HTERT RPE-1 (cell line): ENCODE results near the gene CORO7.
"Not testable (repeated sequence)": the region's sequence is repeated elsewhere in the genome, so short reads cannot be mapped to it uniquely, and the experiment has no call there.

Experiments
- in situ Hi-C: fragments of 300-500 bp; cut with MboI; formaldehyde crosslinking; loops from 4 replicates; pipeline ENCODE4 v1.14.3; 2020; ENCODE audit warnings: low sequenced_read_pairs

The CORO7 gene

DNA sequence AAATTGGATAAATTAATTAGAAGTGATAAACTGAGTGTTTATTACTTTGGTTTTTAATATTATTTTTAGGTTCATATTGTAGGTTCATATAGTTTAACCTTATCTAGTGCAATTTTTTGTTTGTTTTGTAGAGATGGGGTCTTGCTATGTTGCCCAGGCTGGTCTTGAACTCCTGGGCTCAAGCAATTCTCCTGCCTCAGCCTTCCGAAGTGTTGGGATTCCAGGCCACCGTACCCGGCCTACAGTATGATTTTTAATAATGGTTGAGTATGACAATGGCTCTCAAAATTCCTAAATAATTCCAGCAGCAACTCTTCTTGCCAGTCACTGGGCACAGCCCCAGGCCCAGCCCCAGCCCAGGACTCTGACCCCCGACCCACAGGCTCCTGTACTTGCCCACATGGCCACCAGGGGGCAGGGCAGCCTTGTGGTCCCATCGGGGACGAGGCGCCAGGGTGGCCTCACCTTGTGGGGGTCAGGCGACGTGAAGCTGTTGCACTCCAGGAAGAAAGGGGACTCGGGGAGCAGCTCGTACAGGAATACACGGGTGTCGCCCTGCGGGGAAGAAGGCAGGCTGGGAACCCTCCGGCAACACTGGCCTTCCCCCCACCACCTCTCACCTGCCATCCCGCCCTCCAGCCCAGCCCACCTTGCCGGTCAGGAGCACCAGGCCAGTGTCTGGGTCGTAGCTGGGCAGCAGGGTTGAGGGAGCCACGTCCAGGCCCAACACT, 57.4 kb downstream of the CORO7 start:
- in situ Hi-C loops, result no loop called here

DNA sequence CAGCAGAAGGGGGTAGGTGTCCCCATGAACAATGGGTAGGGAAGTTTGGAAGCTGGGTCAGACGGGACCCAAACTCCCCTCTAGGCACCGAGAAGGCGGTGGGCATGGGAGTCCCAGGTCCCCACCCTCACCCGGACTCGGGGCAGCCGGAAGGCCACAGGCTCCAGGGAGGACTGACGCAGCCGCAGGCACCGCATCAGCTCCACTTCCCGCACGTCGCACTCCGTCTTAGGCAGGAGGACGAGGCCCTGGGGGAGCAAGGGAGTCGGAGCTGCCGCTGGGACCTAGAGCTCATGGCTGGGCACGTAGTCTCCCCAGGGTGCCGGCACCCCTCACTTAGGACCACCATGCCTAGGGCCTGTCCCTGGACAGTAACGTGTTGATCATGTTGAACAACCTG, 58.2 kb downstream of the CORO7 start:
- in situ Hi-C loops, result no loop called here

DNA sequence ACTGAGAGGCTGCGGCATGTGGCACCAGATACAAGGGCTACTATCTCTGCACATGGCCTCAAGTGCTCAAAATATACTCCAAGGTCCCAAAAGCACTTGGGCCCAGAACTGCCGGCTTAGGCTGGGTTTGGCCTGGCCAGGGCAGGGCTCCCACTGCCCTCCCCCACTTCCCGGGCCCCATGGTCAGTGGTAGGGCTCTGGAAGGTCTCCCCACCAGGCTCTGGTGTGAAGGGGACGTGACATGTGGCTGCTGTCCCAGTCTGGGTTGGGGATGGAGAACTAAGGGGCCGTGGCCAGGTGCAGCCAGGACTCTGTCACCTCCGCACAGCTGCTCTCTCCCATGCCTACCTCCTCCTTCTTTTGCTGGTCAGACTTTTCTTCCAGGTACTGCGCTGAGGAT, 59.6 kb downstream of the CORO7 start:
- in situ Hi-C loops, result no loop called here

DNA sequence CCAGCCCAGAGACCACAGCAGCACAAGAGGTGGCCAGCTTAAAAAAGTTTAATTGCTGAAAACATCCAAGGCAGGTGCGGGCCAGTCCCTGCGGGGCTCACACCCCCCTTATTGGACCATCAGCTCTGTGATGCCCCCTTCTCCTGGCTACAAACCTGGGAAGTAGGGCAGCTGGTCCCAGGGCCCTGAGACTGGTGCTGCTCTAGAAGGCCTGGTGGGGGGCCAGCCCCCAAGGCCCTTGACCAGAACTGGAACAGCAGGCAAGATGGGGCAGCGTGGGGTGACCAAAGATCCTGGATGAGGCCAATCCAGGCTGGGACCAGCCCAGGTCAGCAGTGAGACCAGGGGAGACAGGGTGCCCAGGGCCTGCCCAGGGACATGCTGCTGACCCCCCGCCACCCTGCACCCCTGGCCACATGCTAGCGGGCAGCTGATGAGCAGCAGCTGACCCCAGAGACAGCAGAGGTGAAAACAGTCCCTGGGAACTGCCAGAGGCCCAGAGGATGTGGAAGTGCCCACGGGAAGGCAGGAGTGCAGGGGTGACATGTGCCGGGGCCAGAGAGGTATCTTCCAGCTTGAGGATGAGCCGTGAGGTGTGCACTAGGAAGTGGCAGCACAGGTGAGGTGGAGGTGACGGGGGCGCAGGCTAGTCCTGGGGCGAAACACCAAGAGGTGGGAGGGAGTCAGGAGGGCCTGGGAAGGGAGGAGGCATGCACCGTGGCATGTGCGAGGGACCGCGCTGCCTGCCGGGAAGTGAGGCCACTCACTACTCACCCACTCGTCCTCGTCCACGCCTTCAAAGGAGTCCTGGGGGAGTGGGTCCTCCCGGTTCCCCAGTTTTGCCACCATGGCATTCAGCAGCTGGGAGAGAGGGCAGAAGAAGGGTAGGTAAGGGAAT, 61.6 kb downstream of the CORO7 start:
- in situ Hi-C loops, result no loop called here

DNA sequence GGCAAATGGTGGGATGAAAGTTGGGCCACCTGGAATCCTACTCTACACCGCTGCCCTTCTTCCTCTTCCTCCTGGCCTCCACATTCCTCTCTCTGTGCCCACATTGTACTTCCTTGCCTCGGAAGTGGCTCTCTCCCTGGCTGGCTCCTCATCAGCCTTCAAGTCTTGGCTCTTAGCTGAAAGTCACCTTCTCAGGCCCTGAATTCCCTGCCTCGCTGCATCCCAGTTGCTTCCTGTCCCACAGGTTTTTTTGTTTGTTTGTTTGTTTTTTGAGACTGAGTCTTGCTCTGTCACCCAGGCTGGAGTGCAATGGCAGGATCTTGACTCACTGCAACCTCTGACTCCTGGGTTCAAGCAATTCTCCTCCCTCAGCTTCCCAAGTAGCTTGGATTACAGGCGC, 62.7 kb downstream of the CORO7 start:
- in situ Hi-C loops, result no loop called here

DNA sequence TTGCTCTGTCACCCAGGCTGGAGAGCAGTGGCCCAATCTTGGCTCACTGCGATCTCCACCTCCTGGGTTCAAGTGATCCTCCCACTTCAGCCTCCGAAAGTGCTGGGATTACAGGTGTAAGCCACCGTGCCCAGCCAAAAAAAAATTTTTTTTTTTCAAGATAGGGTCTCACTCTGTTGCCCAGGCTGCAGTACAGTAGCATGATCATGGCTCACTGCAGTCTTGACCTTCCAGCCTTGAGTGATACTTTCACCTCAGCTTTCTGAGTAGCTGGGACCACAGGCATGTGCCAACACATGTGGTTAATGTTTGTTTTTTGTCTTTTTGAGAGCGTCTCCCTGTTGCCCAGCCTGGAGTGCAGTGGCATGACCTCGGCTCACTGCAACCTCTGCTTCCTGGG, 63.6 kb downstream of the CORO7 start:
- in situ Hi-C loops, result no loop called here

DNA sequence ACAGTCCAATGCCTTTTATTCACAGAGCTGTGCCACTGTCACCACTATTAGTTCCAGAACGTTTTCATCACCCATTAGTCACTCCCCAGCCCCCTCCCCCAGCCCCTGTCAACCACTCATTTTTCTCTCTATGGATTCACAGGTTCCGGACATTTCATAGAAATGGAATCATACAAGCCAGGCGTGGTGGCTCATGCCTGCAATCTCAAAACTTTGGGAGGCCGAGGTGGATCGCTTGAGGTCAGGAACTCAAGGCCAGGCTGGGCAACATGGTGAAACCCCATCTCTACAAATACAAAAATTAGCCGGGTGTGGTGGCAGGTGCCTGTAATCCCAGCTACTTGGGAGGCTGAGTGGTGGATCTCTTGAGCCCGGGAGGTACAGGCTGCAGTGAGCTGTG, 64.5 kb downstream of the CORO7 start:
- in situ Hi-C loops, result no loop called here

DNA sequence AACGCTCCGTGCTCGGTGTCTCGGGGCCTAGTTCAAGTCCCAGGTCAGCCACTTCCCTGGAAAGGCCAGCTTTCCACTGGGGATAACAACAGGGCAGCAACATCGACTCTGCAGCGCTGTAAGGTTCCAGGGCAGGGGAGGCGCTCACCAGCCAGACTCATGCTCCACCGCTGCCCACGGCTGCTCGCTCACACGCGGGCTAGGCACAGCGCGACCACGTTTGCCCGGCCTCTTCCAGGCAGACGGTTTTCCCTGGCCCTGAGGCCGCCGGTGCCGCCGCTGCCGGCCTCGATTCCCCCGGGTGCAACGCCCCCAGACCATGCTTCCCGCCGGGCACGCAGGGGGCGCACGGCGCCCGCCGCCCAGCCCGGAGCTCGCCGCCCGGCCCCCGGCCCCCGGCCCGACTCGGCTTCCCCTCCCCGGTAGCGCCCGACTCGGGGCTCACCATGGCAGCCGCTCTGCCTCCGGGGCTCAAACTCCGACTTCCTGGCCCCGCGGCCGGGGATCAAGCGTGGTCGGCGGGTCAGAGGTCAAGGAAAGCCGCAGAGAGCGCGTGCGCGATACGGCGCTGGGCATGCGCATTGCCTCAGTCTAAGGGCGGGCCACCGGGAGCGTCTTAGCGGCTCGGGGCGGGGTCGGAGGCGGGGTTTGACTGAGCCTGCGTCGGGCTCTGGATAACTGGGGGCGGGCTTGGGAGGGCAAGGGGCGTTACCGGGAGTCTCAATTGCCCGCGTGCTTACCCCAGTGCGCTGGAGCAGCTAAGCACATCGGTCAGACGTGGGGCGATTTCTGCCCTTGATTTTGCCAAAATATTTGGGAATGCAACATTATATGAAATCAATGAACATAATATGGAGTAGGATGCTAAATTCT, 65.4 kb downstream of the CORO7 start, which contains the start of gene PAM16:
TSS of gene PAM16 (minus strand) at position 535 of the 873 bp plus-strand sequence. CDS start at position 448, 87 bp downstream.
- in situ Hi-C loops, result no loop called here

DNA sequence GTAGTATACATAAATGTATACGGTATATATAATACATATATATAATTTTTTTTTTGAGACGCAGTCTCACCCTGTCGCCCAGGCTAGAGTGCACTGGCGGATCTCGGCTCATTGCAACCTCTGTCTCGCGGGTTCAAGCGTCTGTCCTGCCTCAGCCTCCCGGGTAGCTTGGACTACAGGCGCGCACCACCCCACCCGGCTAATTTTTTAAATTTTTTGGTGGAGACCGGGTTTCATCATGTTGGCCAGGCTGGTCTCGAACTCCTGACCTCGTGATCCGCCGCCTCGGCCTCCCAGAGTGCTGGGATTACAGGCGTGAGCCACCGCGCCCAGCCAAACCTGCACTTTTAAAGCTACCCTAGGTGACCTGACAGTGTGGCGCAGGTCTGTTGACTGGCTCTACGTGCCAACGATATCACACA, 66.0 kb downstream of the CORO7 start:
- in situ Hi-C loops, result no loop called here

DNA sequence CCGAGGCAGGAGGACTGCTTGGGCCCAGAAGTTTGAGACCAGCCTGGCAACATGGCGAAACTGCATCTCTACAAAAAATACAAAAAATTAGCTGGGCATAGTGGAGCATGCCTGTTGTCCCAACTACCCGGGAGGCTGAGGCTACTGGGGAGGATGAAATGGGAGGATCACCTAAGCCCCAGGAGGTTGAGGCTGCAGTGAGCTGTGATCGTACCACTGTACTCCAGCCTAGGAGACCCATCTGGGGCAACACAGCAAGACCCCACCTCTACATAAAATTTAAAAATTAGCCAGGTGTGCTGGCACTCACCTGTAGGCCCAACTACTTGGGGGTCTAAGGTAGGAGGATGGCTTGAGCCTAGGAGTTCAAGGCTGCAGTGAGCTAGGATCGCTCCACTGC, 67.1 kb downstream of the CORO7 start:
- in situ Hi-C loops, result no loop called here

DNA sequence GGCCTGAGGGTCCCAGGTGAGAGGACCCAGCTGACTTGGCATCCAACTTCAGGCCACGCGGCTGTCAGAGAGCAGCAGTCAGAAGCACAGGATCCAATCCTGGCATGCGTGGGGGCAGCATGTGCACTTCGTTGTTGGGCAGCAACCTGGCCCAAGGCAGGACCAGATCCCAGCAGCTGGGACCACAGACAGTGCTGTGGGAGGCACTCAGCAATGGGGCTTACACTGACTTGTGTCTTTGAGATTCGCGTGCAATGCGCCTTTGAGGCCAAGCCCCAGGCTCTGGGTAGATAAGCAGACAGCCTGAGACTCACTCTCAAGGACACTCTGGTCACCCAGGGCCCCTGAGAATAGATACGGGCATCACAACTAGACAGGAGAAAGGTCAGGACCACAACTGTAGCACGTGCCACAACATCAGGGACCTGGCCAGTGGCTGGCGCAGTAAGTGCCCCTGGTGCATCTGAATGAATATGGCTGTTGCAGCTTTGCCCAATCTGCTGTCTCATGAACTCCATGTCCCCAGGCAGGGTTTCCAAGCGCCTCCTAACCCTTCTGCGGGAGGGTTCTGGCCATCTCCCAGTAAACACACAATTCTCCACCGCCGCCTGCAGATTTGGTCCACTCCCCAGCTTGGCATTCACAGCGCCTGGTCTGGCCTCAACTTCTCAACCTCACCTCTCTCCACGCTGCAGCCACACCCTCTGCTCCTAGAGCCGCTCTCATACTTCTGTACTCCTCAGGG, 68.5 kb downstream of the CORO7 start:
- in situ Hi-C loops, result no loop called here

DNA sequence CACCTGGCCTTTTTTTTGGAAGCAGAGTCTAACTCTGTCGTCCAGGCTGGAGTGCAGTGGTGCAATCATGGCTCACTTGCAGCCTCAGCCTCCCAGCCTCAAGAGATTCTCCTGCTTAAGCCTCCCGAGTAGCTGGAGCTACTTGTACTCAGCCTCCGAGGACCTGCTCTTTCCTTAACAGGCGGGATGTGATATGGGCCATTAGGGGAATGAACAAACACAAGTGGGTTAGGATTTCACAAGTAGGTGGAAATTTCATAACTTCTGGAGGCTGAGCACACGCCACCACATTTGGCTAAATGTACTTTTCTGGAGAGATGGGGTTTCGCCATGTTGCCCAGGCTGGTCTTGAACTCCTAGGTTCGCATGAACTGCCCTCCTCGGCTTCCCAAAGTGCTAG, 69.4 kb downstream of the CORO7 start:
- in situ Hi-C loops, result no loop called here

DNA sequence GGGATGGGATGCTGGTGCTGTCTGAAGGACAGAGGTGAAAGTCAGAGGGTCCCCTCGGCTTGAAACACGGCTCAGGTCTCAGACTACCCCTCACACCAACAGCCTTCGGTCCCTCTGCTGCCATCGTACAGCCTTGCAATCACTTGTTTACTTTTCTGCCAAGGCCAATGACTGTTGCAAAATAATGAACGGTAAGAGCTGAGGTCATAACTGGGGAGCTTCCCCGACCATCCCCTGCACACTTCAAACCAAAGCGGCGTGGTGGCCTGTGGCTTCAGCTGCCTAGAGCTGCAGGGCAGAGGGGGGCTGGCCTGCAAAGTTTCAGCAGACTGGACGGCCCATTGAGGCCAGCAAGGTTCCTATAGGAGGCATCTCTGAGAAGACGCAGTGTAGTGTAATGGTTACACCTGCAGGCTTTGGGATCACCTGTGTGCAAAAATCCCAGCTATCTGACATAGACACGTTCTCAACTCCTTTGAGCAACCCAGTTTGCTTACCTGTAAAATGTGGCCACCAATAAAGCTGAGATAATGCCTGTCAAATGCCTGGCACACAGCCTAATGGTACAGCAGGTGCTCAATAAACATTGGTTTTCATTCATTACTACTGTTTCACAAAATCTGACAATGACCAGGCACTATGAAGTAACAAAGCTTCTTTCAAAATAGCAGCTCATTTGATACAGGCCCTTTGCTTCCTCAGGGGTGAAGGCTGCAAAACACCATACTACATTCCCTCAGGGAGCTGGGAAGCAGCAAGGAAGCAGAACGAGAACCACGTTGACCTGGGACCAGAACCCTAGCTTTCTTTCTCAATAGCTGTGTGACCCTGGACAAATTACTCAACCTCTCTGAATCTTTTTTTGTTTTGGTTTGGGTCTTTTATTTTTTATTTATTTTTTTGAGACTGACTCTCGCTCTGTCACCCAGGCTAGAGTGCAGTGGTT, 70.3 kb downstream of the CORO7 start:
- in situ Hi-C loops, result no loop called here

DNA sequence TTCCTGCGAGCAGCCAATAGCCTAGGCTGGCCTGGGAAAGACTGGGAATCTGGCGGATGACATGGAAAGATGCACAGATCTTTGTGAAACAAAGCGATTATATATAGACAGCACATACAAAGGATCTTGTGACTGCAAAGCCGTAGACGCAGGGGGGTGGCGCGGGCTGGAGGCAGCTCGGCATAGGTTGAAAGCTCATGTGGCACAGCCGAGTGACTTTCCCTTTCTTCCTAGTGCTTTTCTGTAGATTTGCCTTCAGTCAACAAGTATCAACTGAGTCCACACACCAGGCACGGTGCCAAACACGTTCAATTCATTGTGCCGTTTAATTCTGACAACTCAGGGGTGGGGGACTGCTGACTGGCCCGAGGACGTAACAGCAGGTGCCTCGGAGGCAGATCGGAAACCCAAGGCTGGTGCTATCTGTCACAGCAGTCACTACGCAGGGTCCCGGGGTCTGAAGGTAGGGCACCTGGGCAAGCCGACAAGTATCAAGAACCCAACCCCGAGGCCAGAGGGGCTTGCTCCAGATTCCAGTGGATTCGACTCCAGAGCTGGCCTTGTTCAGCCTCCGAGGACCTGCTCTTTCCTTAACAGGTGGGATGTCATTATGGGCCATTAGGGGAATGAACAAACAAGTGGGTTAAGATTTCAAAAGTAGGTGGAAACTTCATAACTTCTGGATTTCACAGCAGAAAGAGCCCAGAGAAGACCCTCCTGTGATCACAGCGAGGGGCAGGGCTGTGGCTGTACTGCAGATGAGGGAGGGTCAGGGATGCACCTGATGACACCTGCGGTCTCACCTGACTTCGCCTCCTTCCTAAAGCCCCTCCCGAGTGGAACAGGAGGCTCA, 71.2 kb downstream of the CORO7 start:
- in situ Hi-C loops, result no loop called here

DNA sequence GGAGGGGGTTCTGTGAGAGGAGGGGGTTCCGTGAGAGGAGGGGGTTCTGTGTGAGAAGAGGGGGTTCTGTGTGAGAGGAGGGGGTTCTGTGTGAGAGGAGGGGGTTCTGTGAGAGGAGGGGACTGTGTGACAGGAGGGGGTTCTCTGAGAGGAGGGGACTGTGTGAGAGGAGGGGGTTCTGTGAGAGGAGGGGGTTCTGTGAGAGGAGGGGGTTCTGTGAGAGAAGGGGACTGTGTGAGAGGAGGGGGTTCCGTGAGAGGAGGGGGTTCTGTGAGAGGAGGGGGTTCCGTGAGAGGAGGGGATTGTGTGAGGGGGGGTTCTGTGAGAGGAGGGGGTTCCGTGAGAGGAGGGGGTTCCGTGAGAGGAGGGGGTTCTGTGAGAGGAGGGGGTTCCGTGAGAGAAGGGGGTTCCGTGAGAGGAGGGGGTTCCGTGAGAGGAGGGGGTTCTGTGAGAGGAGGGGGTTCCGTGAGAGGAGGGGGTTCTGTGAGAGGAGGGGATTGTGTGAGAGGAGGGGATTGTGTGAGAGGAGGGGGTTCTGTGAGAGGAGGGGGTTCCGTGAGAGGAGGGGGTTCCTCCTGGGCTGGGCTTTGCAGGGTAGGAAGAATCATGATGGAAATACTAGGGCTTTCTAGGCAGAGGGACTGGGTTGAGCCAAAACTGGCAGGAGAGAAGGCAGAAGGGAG, 72.0 kb downstream of the CORO7 start:
- in situ Hi-C loops, result not testable (repeated sequence)

DNA sequence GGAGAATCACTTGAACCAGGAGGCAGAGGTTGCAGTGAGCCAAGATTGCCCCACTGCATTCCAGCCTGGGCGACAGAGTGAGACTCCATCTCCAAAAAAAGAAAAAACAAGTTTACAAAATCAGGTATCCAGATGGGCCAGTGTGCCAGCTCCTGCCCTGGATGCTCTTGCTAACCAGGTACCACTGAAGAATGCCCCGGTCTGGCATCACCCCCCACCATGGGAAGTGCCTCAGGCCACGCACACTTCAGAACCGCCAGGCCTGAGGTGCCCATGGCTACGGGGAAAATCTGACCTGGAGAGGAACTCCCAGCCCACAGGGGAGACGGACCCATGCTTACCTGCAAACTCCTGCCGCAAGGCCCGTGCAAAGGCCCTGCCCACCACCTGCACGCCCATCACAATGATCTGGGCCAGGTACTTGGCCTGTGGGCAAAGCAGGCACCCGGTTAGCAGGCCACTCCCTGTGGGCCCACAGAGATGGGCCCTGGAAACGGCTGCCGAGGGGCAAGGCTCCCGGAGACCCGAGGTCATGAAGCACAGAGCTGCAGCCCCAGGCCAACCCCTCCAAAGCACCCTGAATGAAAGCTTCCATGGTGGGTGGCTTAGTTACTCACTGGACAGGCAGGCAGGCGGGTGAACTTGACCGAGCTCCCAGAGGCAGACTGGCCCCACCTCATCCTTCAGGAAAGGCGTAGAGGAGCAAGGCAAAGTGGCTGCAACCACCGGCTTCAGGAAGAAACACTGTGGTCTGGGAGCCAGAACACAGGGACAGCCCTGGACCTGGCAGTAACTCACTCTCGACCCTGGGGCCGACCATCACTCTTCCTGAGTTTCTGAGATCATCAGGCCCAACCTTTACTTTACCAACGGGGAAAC, 73.3 kb downstream of the CORO7 start:
- in situ Hi-C loops, result no loop called here

DNA sequence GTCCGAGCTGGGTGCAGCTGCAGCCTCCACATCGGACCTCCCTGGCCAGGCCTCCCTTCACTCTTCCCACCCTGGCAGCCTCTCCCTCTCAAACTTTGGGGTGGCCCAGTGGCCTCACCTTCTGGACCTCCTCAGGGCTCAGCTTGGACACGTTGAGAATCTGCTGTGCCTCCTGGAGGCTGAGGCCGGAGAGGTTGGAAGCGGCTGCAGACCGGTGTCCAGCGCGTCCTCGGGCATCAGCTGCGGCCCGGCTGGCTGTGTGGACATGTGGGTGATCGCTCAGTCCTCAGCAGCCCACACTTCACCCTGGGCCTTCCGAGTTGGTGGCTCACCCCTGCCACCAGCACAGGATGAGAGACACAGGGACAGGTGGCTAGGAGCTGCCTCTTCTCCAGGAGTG, 75.1 kb downstream of the CORO7 start:
- in situ Hi-C loops, result no loop called here
